ENCODE measurements around the gene RTN4R.

The RTN4R gene

GRCh38 chr22:20211997-20212753 lies 55.9 kb downstream of the RTN4R start:
- in situ Hi-C loops (cut with MboI; ENCODE audit: low sequenced_read_pairs, unreplicated experiment): no loop called here
- DNase-seq (ENCODE audit: low spot score): no peak
- TF ChIP-seq CTCF (IDR thresholded peaks at IDR 0.05; ENCODE audit: borderline replicate concordance, control extremely low read depth, extremely low read depth, insufficient read depth, missing control alignments): no peak

- in situ Hi-C loops (cut with MboI; ENCODE audit: low sequenced_read_pairs, unreplicated experiment): no loop called here
- DNase-seq (ENCODE audit: low spot score): no peak
- no peak for TF ChIP-seq CTCF (IDR thresholded peaks at IDR 0.05; ENCODE audit: borderline replicate concordance, control extremely low read depth, extremely low read depth, insufficient read depth, missing control alignments)
These were observed 56.6 kb downstream of the RTN4R start for GRCh38 chr22:20211409-20211996.

GRCh38 chr22:20210473-20211059 lies 57.6 kb downstream of the RTN4R start:
- no peak for DNase-seq (ENCODE audit: low spot score)
- in situ Hi-C loops (cut with MboI; ENCODE audit: low sequenced_read_pairs, unreplicated experiment): no loop called here
- TF ChIP-seq CTCF (IDR thresholded peaks at IDR 0.05; ENCODE audit: borderline replicate concordance, control extremely low read depth, extremely low read depth, insufficient read depth, missing control alignments): no peak

- in situ Hi-C loops (cut with MboI; ENCODE audit: low sequenced_read_pairs, unreplicated experiment): no loop called here
- no peak for TF ChIP-seq CTCF (IDR thresholded peaks at IDR 0.05; ENCODE audit: borderline replicate concordance, control extremely low read depth, extremely low read depth, insufficient read depth, missing control alignments)
- no peak for DNase-seq (ENCODE audit: low spot score)
These were observed 58.3 kb downstream of the RTN4R start for GRCh38 chr22:20209761-20210250.

GRCh38 chr22:20208713-20209310 lies 59.3 kb downstream of the RTN4R start:
- no peak for TF ChIP-seq CTCF (IDR thresholded peaks at IDR 0.05; ENCODE audit: borderline replicate concordance, control extremely low read depth, extremely low read depth, insufficient read depth, missing control alignments)
- DNase-seq (ENCODE audit: low spot score): no peak
- in situ Hi-C loops (cut with MboI; ENCODE audit: low sequenced_read_pairs, unreplicated experiment): no loop called here

- DNase-seq (ENCODE audit: low spot score): no peak
- TF ChIP-seq CTCF (IDR thresholded peaks at IDR 0.05; ENCODE audit: borderline replicate concordance, control extremely low read depth, extremely low read depth, insufficient read depth, missing control alignments): no peak
- in situ Hi-C loops (cut with MboI; ENCODE audit: low sequenced_read_pairs, unreplicated experiment): no loop called here
These were observed 60.7 kb downstream of the RTN4R start for GRCh38 chr22:20207277-20208025.

Measured in GM13976 (cell line).